Right ventricle myocardium inferior (tissue), 1 donor: ENCODE measurements around the gene ANAPC1. TPM values are rescaled to one million over a fixed set of nuclear protein-coding genes. Genes with fewer than 3 reads are reported as not detected.
A peak's percentile ranks its signal among the peaks of the same experiment; 100 is the strongest.
"Not testable (repeated sequence)": the region's sequence is repeated elsewhere in the genome, so short reads cannot be mapped to it uniquely, and the experiment has no call there.

Experiments
- ATAC-seq: fragments of 200-7000 bp; cut with Tn5 transposase; one replicate; pipeline ENCODE4 v1.9.1; 2020; ENCODE audit warnings: mild to moderate bottlenecking, moderate library complexity
- DNase-seq: peaks from one replicate; pipeline ENCODE4 v3.0.0; 2021; ENCODE audit errors: missing footprints
- intact Hi-C: fragments of 100-400 bp; cut with DNase I; formaldehyde crosslinking; loops from one replicate; pipeline ENCODE4 v1.11.0; 2022
- total RNA-seq: library from RNA; stranded (reverse); fragmentation: NEBNext Ultra II Directional; extraction: Animal tissue kit (Norgen Biotek cat#: 25700); gene quantifications from one replicate; pipeline ENCODE4 v1.2.1, GENCODE V29; 2021
- donor health status: DM: no; HTN: yes; CAD: no; lungs with severe emphysema.

The ANAPC1 gene
- total RNA-seq, 1 donor from 2014 or later = 18.6 TPM

- intact Hi-C loops, ATAC-seq, DNase-seq: not testable (repeated sequence)
Measured at GRCh38 chr2:111839625-111840282, 44.2 kb downstream of the ANAPC1 start.

- intact Hi-C loops, DNase-seq, ATAC-seq: not testable (repeated sequence)
Measured at GRCh38 chr2:111838992-111839391, 45.0 kb downstream of the ANAPC1 start.

GRCh38 chr2:111834221-111834620, 49.8 kb downstream of the ANAPC1 start:
- DNase-seq, ATAC-seq, intact Hi-C loops: not testable (repeated sequence)

- intact Hi-C loops, DNase-seq, ATAC-seq: not testable (repeated sequence)
Measured at GRCh38 chr2:111830479-111830878, 53.5 kb downstream of the ANAPC1 start.

- ATAC-seq, intact Hi-C loops, DNase-seq: not testable (repeated sequence)
Measured at GRCh38 chr2:111828217-111828766, 55.7 kb downstream of the ANAPC1 start.

- intact Hi-C loops, ATAC-seq, DNase-seq: not testable (repeated sequence)
Measured at GRCh38 chr2:111812970-111813622, 70.9 kb downstream of the ANAPC1 start.

- intact Hi-C loops, ATAC-seq, DNase-seq: not testable (repeated sequence)
Measured at GRCh38 chr2:111790633-111791032, 93.4 kb downstream of the ANAPC1 start.

- DNase-seq, ATAC-seq, intact Hi-C loops: not testable (repeated sequence)
Measured at GRCh38 chr2:111784081-111784480, 99.9 kb downstream of the ANAPC1 start.

- ATAC-seq, DNase-seq, intact Hi-C loops: not testable (repeated sequence)
Measured at GRCh38 chr2:111782195-111782594, 101.8 kb downstream of the ANAPC1 start.

- DNase-seq, intact Hi-C loops, ATAC-seq: not testable (repeated sequence)
Measured at GRCh38 chr2:111781443-111782094, 102.4 kb downstream of the ANAPC1 start.

GRCh38 chr2:111777155-111777554, 106.8 kb downstream of the ANAPC1 start:
- ATAC-seq, DNase-seq, intact Hi-C loops: not testable (repeated sequence)

GRCh38 chr2:111776296-111776695, 107.7 kb downstream of the ANAPC1 start:
- DNase-seq, intact Hi-C loops, ATAC-seq: not testable (repeated sequence)

- intact Hi-C loops, DNase-seq: not testable (repeated sequence)
- peak; percentile 72 for ATAC-seq
Measured at GRCh38 chr2:111772180-111772579, 111.8 kb downstream of the ANAPC1 start.

- DNase-seq, intact Hi-C loops: not testable (repeated sequence)
- ATAC-seq = peak; percentile 48
Measured at GRCh38 chr2:111770916-111771658, 112.9 kb downstream of the ANAPC1 start.

GRCh38 chr2:111768266-111769190, 115.5 kb downstream of the ANAPC1 start:
- DNase-seq, intact Hi-C loops: not testable (repeated sequence)

GRCh38 chr2:111767087-111767486, 116.9 kb downstream of the ANAPC1 start:
- ATAC-seq = peak; percentile 20
- intact Hi-C loops, DNase-seq: not testable (repeated sequence)

More at GRCh38 chr2:111768266-111769190, 115.5 kb downstream of the ANAPC1 start:
- ATAC-seq = not testable (repeated sequence)

GRCh38 chr2:111766295-111766694, 117.7 kb downstream of the ANAPC1 start:
- DNase-seq, intact Hi-C loops, ATAC-seq: not testable (repeated sequence)
